ENCODE data around the gene ELFN2.

ELFN2 gene

DNA sequence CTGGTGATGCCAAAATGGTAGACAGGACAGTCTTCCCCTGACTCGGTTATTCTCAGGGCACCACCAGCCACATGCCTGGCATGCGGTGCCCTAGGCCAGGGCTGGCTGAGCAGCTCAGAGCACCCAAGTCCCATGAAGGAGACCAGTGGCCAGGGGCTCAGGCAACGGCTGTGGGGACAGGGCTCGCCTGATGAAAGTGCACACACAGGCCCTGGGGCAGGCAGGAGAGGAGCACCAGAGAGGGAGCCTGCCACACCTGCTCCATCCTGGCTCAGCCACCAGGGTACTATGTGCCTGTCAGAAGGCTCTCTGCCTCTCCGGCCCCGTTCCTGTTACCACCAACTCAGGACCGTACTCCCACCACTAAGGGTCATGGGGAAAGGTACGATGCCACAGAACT is 12.1 kb downstream of the ELFN2 start:
- no peak overlapping the region for H3K27ac ChIP-seq (ENCODE audit: low read length)
- no peaks in the 10 kb centered on the region for H3F3A ChIP-seq (ENCODE audit: insufficient read depth, low read length)
- no peaks in the 10 kb centered on the region for H3K79me2 ChIP-seq (ENCODE audit: low read length)
- no peak overlapping the region for H3K9ac ChIP-seq (ENCODE audit: low read length)
- no peak overlapping the region for H3K4me2 ChIP-seq (ENCODE audit: low read depth, low read length)
- H3K4me1 ChIP-seq (ENCODE audit: low read length) = no peaks in the 10 kb centered on the region
- no peaks in the 10 kb centered on the region for H3K9me3 ChIP-seq (replicated peaks; ENCODE audit: insufficient read depth, low read length)
- no peak overlapping the region for H3K4me3 ChIP-seq (ENCODE audit: low read length)
- H3K9me2 ChIP-seq (replicated peaks; ENCODE audit: insufficient read depth, low read length) = no peaks in the 10 kb centered on the region
- peaks cover 99% of the 10 kb centered on the region for H3K27me3 ChIP-seq (replicated peaks; ENCODE audit: insufficient read depth, low read length)
- DNase-seq = no peak
- no peak overlapping the region for H2AFZ ChIP-seq (ENCODE audit: low read length)
- TF ChIP-seq EZH2phosphoT487 (IDR thresholded peaks at IDR 0.05; ENCODE audit: low read length) = no peak
- TF ChIP-seq, protein P1, sequence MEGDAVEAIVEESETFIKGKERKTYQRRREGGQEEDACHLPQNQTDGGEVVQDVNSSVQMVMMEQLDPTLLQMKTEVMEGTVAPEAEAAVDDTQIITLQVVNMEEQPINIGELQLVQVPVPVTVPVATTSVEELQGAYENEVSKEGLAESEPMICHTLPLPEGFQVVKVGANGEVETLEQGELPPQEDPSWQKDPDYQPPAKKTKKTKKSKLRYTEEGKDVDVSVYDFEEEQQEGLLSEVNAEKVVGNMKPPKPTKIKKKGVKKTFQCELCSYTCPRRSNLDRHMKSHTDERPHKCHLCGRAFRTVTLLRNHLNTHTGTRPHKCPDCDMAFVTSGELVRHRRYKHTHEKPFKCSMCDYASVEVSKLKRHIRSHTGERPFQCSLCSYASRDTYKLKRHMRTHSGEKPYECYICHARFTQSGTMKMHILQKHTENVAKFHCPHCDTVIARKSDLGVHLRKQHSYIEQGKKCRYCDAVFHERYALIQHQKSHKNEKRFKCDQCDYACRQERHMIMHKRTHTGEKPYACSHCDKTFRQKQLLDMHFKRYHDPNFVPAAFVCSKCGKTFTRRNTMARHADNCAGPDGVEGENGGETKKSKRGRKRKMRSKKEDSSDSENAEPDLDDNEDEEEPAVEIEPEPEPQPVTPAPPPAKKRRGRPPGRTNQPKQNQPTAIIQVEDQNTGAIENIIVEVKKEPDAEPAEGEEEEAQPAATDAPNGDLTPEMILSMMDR (IDR thresholded peaks at IDR 0.05; ENCODE audit: low read length) = no peak
- no peak for TF ChIP-seq EZH2 (optimal IDR thresholded peaks at IDR 0.05; ENCODE audit: low read depth, low read length)
- H4K20me1 ChIP-seq (ENCODE audit: insufficient read depth, low read length) = no peaks in the 10 kb centered on the region
- H3K36me3 ChIP-seq (replicated peaks; ENCODE audit: insufficient read depth, low read length) = no peaks in the 10 kb centered on the region

DNA sequence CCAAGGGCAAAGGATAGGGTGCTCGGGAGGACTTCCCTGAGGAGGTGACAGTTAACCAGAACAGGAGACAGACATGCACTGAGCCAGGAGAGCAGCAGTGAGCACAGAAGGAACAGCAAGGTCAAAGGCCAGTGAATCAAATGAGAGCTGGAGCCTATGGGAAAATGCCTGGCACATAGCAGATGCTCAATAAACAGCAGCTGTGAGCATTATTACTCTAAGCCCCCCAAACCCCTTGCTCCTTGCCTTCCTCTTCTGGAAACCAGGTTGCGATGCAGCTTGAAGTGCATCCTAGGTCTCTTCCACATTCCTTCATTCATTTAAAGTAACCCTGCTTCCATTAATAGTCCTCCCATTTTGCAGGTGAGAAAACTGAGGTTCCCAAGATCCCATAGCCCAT is 13.0 kb downstream of the ELFN2 start:
- H3F3A ChIP-seq (ENCODE audit: insufficient read depth, low read length) = no peaks in the 10 kb centered on the region
- no peak overlapping the region for H2AFZ ChIP-seq (ENCODE audit: low read length)

DNA sequence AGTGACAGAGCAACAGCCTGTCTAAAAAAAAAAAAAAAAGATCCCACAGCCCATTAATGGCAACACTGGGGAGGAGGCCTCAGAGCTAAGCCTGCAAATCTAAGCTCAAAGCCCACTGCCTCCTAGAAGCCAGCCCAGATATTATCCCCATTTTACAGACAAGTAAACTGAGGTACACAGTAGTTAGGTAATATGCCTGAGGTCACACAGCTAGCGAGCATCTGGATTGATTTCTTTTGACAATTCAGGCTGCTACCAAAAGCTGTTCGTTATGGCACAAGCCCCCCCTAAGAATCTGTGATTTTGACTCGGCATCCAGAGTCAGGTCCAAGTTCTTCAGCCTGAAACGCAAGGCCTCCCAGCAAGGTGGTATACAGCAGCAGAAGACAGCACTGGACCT is 13.7 kb downstream of the ELFN2 start:
- Histone ChIP-seq H2AFZ (ENCODE audit: low read length) (no peak overlapping the region), H3K27me3 (replicated peaks; ENCODE audit: insufficient read depth, low read length) (peaks cover 99% of the 10 kb centered on the region), H3K4me1 (ENCODE audit: low read length) (no peaks in the 10 kb centered on the region), H3F3A (ENCODE audit: insufficient read depth, low read length) (no peaks in the 10 kb centered on the region), H3K9me2 (replicated peaks; ENCODE audit: insufficient read depth, low read length) (no peaks in the 10 kb centered on the region), H3K9ac (ENCODE audit: low read length) (no peak overlapping the region), H4K20me1 (ENCODE audit: insufficient read depth, low read length) (no peaks in the 10 kb centered on the region), H3K9me3 (replicated peaks; ENCODE audit: insufficient read depth, low read length) (no peaks in the 10 kb centered on the region), H3K79me2 (ENCODE audit: low read length) (no peaks in the 10 kb centered on the region), H3K36me3 (replicated peaks; ENCODE audit: insufficient read depth, low read length) (no peaks in the 10 kb centered on the region), H3K4me2 (ENCODE audit: low read depth, low read length) (no peak overlapping the region), H3K4me3 (ENCODE audit: low read length) (no peak overlapping the region), H3K27ac (ENCODE audit: low read length) (no peak overlapping the region)
- DNase-seq = no peak
- TF ChIP-seq EZH2 (optimal IDR thresholded peaks at IDR 0.05; ENCODE audit: low read depth, low read length) (no peak), EZH2phosphoT487 (IDR thresholded peaks at IDR 0.05; ENCODE audit: low read length) (no peak)
- TF ChIP-seq, protein P1 (IDR thresholded peaks at IDR 0.05; ENCODE audit: low read length) = no peak

More for the DNA sequence above, 13.0 kb downstream of the ELFN2 start:
- Histone ChIP-seq H3K27ac (ENCODE audit: low read length) (no peak overlapping the region), H3K4me3 (ENCODE audit: low read length) (no peak overlapping the region), H3K36me3 (replicated peaks; ENCODE audit: insufficient read depth, low read length) (no peaks in the 10 kb centered on the region), H3K79me2 (ENCODE audit: low read length) (no peaks in the 10 kb centered on the region), H3K27me3 (replicated peaks; ENCODE audit: insufficient read depth, low read length) (peaks cover 99% of the 10 kb centered on the region), H4K20me1 (ENCODE audit: insufficient read depth, low read length) (no peaks in the 10 kb centered on the region), H3K9ac (ENCODE audit: low read length) (no peak overlapping the region), H3K9me2 (replicated peaks; ENCODE audit: insufficient read depth, low read length) (no peaks in the 10 kb centered on the region), H3K4me1 (ENCODE audit: low read length) (no peaks in the 10 kb centered on the region), H3K4me2 (ENCODE audit: low read depth, low read length) (no peak overlapping the region), H3K9me3 (replicated peaks; ENCODE audit: insufficient read depth, low read length) (no peaks in the 10 kb centered on the region)
- TF ChIP-seq EZH2phosphoT487 (IDR thresholded peaks at IDR 0.05; ENCODE audit: low read length) = no peak
- TF ChIP-seq EZH2 (optimal IDR thresholded peaks at IDR 0.05; ENCODE audit: low read depth, low read length) = no peak
- TF ChIP-seq, protein P1 (IDR thresholded peaks at IDR 0.05; ENCODE audit: low read length) = no peak
- no peak for DNase-seq

Data from MM.1S (cell line).